Karpas-422 (cell line): ENCODE results near the gene SLC26A8. TPM values are rescaled to one million over a fixed set of nuclear protein-coding genes. Genes with fewer than 3 reads are reported as not detected.

ENCODE experiments used
- DNase-seq: peaks from one replicate; pipeline ENCODE4 v3.0.0-alpha.2; 2015
- H2AFZ ChIP-seq: fragments of 200-600 bp; sonication (generic); 2 replicates; pipeline ENCODE4 v1.6.1; 2014; ENCODE audit warnings: antibody characterized with exemption, low read length, mixed read lengths
- H3K27ac ChIP-seq: fragments of 200-600 bp; sonication (generic); 2 replicates; pipeline ENCODE4 v1.5.1; 2014; ENCODE audit warnings: mild to moderate bottlenecking, low read length, moderate library complexity
- H3K27me3 ChIP-seq: fragments of 200-600 bp; sonication (generic); 2 replicates; pipeline ENCODE4 v1.6.1; 2014; ENCODE audit warnings: low read length, mixed read lengths
- H3K36me3 ChIP-seq: fragments of 200-600 bp; sonication (generic); 2 replicates; pipeline ENCODE4 v1.6.1; 2014; ENCODE audit warnings: low read length, mixed read lengths; ENCODE audit not compliant: insufficient read depth
- H3K4me1 ChIP-seq: fragments of 200-600 bp; sonication (generic); 2 replicates; pipeline ENCODE4 v1.6.1; 2014; ENCODE audit warnings: mild to moderate bottlenecking, low read length, mixed read lengths
- H3K4me2 ChIP-seq: fragments of 200-600 bp; sonication (generic); 2 replicates; pipeline ENCODE4 v1.6.1; 2014; ENCODE audit warnings: low read length, low read depth, mild to moderate bottlenecking; ENCODE audit not compliant: poor library complexity, severe bottlenecking
- H3K4me3 ChIP-seq: fragments of 200-600 bp; sonication (generic); 2 replicates; pipeline ENCODE4 v1.5.1; 2014; ENCODE audit warnings: mild to moderate bottlenecking, antibody characterized with exemption, low read length, mixed read lengths
- H3K79me2 ChIP-seq: fragments of 200-600 bp; sonication (generic); 2 replicates; pipeline ENCODE4 v1.6.1; 2014; ENCODE audit warnings: mild to moderate bottlenecking, low read length, mixed read lengths
- H3K9ac ChIP-seq: fragments of 200-600 bp; sonication (generic); 2 replicates; pipeline ENCODE4 v1.6.0; 2014; ENCODE audit warnings: low read length
- H3K9me2 ChIP-seq: fragments of 200-600 bp; sonication (generic), shearing (Covaris generic); replicated peaks from 2 replicates; pipeline ENCODE4 v1.6.0; 2014; ENCODE audit warnings: mild to moderate bottlenecking, low read length, moderate library complexity; ENCODE audit not compliant: insufficient read depth
- H3K9me3 ChIP-seq: fragments of 300-700, 200-600 bp; sonication (generic); 2 replicates; pipeline ENCODE4 v1.6.1; 2014; ENCODE audit warnings: low read length, mixed read lengths
- H4K20me1 ChIP-seq: fragments of 200-600 bp; sonication (generic); 2 replicates; pipeline ENCODE4 v1.6.1; 2014; ENCODE audit warnings: mild to moderate bottlenecking, antibody characterized with exemption, low read length, low read depth; ENCODE audit not compliant: insufficient read depth
- total RNA-seq: library from RNA; depleted of rRNA; stranded (reverse); fragments of >200 nt; shearing (Covaris generic); gene quantifications from 2 replicates; pipeline ENCODE4 v1.2.3, GENCODE V29; 2014; ENCODE audit warnings: low replicate concordance

SLC26A8 gene
- total RNA-seq, 1 experiment from 2014 or later, result not detected

GRCh38 chr6:36068586-36068985, 44.1 kb upstream of the SLC26A8 start:
- no peaks in the 10 kb centered on the region for H3K9me3 ChIP-seq
- H2AFZ ChIP-seq, result no peak overlapping the region
- H4K20me1 ChIP-seq, result no peaks in the 10 kb centered on the region
- no peak overlapping the region for H3K9ac ChIP-seq
- no peaks in the 10 kb centered on the region for H3K9me2 ChIP-seq
- H3K79me2 ChIP-seq, result peaks cover 98% of the 10 kb centered on the region
- H3K36me3 ChIP-seq, result no peaks in the 10 kb centered on the region
- H3K4me3 ChIP-seq, result no peak overlapping the region
- no peak overlapping the region for H3K27ac ChIP-seq
- no peaks in the 10 kb centered on the region for H3K27me3 ChIP-seq
- H3K4me2 ChIP-seq, result no peak overlapping the region
- no peaks in the 10 kb centered on the region for H3K4me1 ChIP-seq
- DNase-seq, result no peak

GRCh38 chr6:36068012-36068392, 43.6 kb upstream of the SLC26A8 start:
- Histone ChIP-seq H3K79me2 (peaks cover 98% of the 10 kb centered on the region), H3K9me2 (no peaks in the 10 kb centered on the region), H3K4me3 (no peak overlapping the region), H4K20me1 (no peaks in the 10 kb centered on the region), H3K36me3 (no peaks in the 10 kb centered on the region), H2AFZ (no peak overlapping the region), H3K27ac (no peak overlapping the region), H3K9me3 (no peaks in the 10 kb centered on the region), H3K4me1 (no peaks in the 10 kb centered on the region), H3K9ac (no peak overlapping the region), H3K27me3 (no peaks in the 10 kb centered on the region), H3K4me2 (no peak overlapping the region)
- no peak for DNase-seq

- H3K4me2 ChIP-seq, result no peak overlapping the region
- no peaks in the 10 kb centered on the region for H3K36me3 ChIP-seq
- no peaks in the 10 kb centered on the region for H4K20me1 ChIP-seq
- no peaks in the 10 kb centered on the region for H3K9me2 ChIP-seq
- no peaks in the 10 kb centered on the region for H3K9me3 ChIP-seq
- no peak overlapping the region for H2AFZ ChIP-seq
- no peak for DNase-seq
- H3K79me2 ChIP-seq, result peaks cover 97% of the 10 kb centered on the region
- H3K27ac ChIP-seq, result no peak overlapping the region
- H3K4me1 ChIP-seq, result no peaks in the 10 kb centered on the region
- no peaks in the 10 kb centered on the region for H3K27me3 ChIP-seq
- H3K4me3 ChIP-seq, result no peak overlapping the region
- no peak overlapping the region for H3K9ac ChIP-seq
Observed at GRCh38 chr6:36067374-36068011, 43.1 kb upstream of the SLC26A8 start.

GRCh38 chr6:36066817-36067216, 42.4 kb upstream of the SLC26A8 start:
- Histone ChIP-seq H3K79me2 (peaks cover 97% of the 10 kb centered on the region), H3K27ac (no peak overlapping the region), H3K27me3 (no peaks in the 10 kb centered on the region), H3K4me2 (no peak overlapping the region), H3K4me1 (no peaks in the 10 kb centered on the region), H3K4me3 (no peak overlapping the region), H3K9me2 (no peaks in the 10 kb centered on the region), H2AFZ (no peak overlapping the region), H3K9ac (no peak overlapping the region), H3K36me3 (no peaks in the 10 kb centered on the region), H3K9me3 (no peaks in the 10 kb centered on the region), H4K20me1 (no peaks in the 10 kb centered on the region)
- no peak for DNase-seq

GRCh38 chr6:36065916-36066315, 41.5 kb upstream of the SLC26A8 start:
- H4K20me1 ChIP-seq, result no peaks in the 10 kb centered on the region
- no peak overlapping the region for H3K27ac ChIP-seq
- no peak overlapping the region for H3K4me3 ChIP-seq
- no peak overlapping the region for H3K9ac ChIP-seq
- no peaks in the 10 kb centered on the region for H3K4me1 ChIP-seq
- no peak overlapping the region for H3K4me2 ChIP-seq
- DNase-seq, result no peak
- H3K36me3 ChIP-seq, result 0 out of 2 replicates have a peak, but pooled peaks cover 5% of the 10 kb centered on the region
- peaks cover 97% of the 10 kb centered on the region for H3K79me2 ChIP-seq
- no peaks in the 10 kb centered on the region for H3K9me2 ChIP-seq
- no peaks in the 10 kb centered on the region for H3K9me3 ChIP-seq
- H2AFZ ChIP-seq, result no peak overlapping the region
- H3K27me3 ChIP-seq, result no peaks in the 10 kb centered on the region

- Histone ChIP-seq H2AFZ (no peak overlapping the region), H3K79me2 (peaks cover 98% of the 10 kb centered on the region), H3K27ac (no peak overlapping the region), H3K4me3 (no peak overlapping the region), H3K4me1 (no peaks in the 10 kb centered on the region), H4K20me1 (no peaks in the 10 kb centered on the region), H3K9me2 (no peaks in the 10 kb centered on the region), H3K36me3 (0 out of 2 replicates have a peak, but pooled peaks cover 5% of the 10 kb centered on the region), H3K9ac (no peak overlapping the region), H3K4me2 (no peak overlapping the region), H3K27me3 (no peaks in the 10 kb centered on the region), H3K9me3 (no peaks in the 10 kb centered on the region)
- no peak for DNase-seq
Observed at GRCh38 chr6:36064770-36065396, 40.4 kb upstream of the SLC26A8 start.

GRCh38 chr6:36063318-36064060, 39.0 kb upstream of the SLC26A8 start:
- Histone ChIP-seq H2AFZ (no peak overlapping the region), H3K4me2 (no peak overlapping the region), H3K9me3 (no peaks in the 10 kb centered on the region), H3K79me2 (peaks cover 94% of the 10 kb centered on the region), H3K9me2 (no peaks in the 10 kb centered on the region), H3K27ac (no peak overlapping the region), H3K27me3 (no peaks in the 10 kb centered on the region), H4K20me1 (no peaks in the 10 kb centered on the region), H3K9ac (no peak overlapping the region), H3K36me3 (0 out of 2 replicates have a peak, but pooled peaks cover 5% of the 10 kb centered on the region), H3K4me1 (no peaks in the 10 kb centered on the region), H3K4me3 (no peak overlapping the region)
- DNase-seq, result no peak

GRCh38 chr6:36062247-36062646, 37.8 kb upstream of the SLC26A8 start:
- no peak overlapping the region for H3K4me3 ChIP-seq
- H3K27ac ChIP-seq, result no peak overlapping the region
- H2AFZ ChIP-seq, result no peak overlapping the region
- no peak overlapping the region for H3K9ac ChIP-seq
- H3K79me2 ChIP-seq, result peaks cover 94% of the 10 kb centered on the region
- no peaks in the 10 kb centered on the region for H3K4me1 ChIP-seq
- H4K20me1 ChIP-seq, result no peaks in the 10 kb centered on the region
- H3K36me3 ChIP-seq, result 0 out of 2 replicates have a peak, but pooled peaks cover 5% of the 10 kb centered on the region
- DNase-seq, result no peak
- no peaks in the 10 kb centered on the region for H3K9me3 ChIP-seq
- no peaks in the 10 kb centered on the region for H3K27me3 ChIP-seq
- no peaks in the 10 kb centered on the region; the same call in 1 of the 2 replicates for H3K9me2 ChIP-seq
- H3K4me2 ChIP-seq, result no peak overlapping the region
